Measurements from ENCODE around the gene GPC5. TPM values are rescaled to one million over a fixed set of nuclear protein-coding genes. Genes with fewer than 3 reads are reported as not detected.

GPC5 gene
- total and polyA plus RNA-seq, 7 donors = 0.23 TPM; not detected in 6

GRCh38 chr13:91553584-91553983 lies 155.2 kb downstream of the GPC5 start:
- H3K27ac ChIP-seq = no peak overlapping the region
- no peak for TF ChIP-seq CTCF (IDR thresholded peaks at IDR 0.05)
- H3K4me3 ChIP-seq = no peak overlapping the region
- H3K36me3 ChIP-seq (ENCODE audit: insufficient read depth in 1 of 2, low read depth in 1 of 2) = no peaks in the 10 kb centered on the region
- H3K9me3 ChIP-seq = no peaks in the 10 kb centered on the region
- WGBS, 3 donors = 75 to 77% (median 76%) methylated on average over 2 of the region's 2 CpGs
- intact Hi-C loops (cut with DNase I) = no loop called here
- ATAC-seq = no peak
- no peak for DNase-seq
- no peaks in the 10 kb centered on the region for H3K27me3 ChIP-seq (ENCODE audit: insufficient read depth in 3 of 3, low read length in 2 of 3)
- H3K4me1 ChIP-seq = no peaks in the 10 kb centered on the region

- Histone ChIP-seq H3K4me3 (no peak overlapping the region), H3K9me3 (no peaks in the 10 kb centered on the region)
- WGBS, 3 donors = 59 to 66% (median 61%) methylated on average over 1 of the region's 1 CpG
Measured at GRCh38 chr13:91554101-91554500, 155.7 kb downstream of the GPC5 start.

GRCh38 chr13:91557328-91558090 lies 159.1 kb downstream of the GPC5 start:
- H3K27me3 ChIP-seq (ENCODE audit: insufficient read depth in 3 of 3, low read length in 2 of 3) = no peaks in the 10 kb centered on the region
- H3K4me3 ChIP-seq = no peak overlapping the region
- no peak for DNase-seq
- intact Hi-C loops (cut with DNase I) = no loop called here
- no peaks in the 10 kb centered on the region for H3K36me3 ChIP-seq (ENCODE audit: insufficient read depth in 1 of 2, low read depth in 1 of 2)
- no peak overlapping the region for H3K27ac ChIP-seq
- no peaks in the 10 kb centered on the region for H3K9me3 ChIP-seq
- WGBS, 3 donors = 45 to 53% (median 50%) methylated on average over 5 of the region's 5 CpGs
- H3K4me1 ChIP-seq = no peaks in the 10 kb centered on the region
- no peak for ATAC-seq
- no peak for TF ChIP-seq CTCF (IDR thresholded peaks at IDR 0.05)

More at GRCh38 chr13:91554101-91554500, 155.7 kb downstream of the GPC5 start:
- intact Hi-C loops (cut with DNase I) = no loop called here
- no peak for ATAC-seq
- Histone ChIP-seq H3K27ac (no peak overlapping the region), H3K27me3 (ENCODE audit: insufficient read depth in 3 of 3, low read length in 2 of 3) (no peaks in the 10 kb centered on the region), H3K4me1 (no peaks in the 10 kb centered on the region), H3K36me3 (ENCODE audit: insufficient read depth in 1 of 2, low read depth in 1 of 2) (no peaks in the 10 kb centered on the region)
- no peak for DNase-seq
- TF ChIP-seq CTCF (IDR thresholded peaks at IDR 0.05) = no peak

GRCh38 chr13:91563799-91564198 lies 165.4 kb downstream of the GPC5 start:
- DNase-seq (no peak), ATAC-seq (no peak)
- Histone ChIP-seq H3K27me3 (ENCODE audit: insufficient read depth in 3 of 3, low read length in 2 of 3) (no peaks in the 10 kb centered on the region), H3K4me1 (no peaks in the 10 kb centered on the region), H3K9me3 (no peaks in the 10 kb centered on the region), H3K36me3 (ENCODE audit: insufficient read depth in 1 of 2, low read depth in 1 of 2) (no peaks in the 10 kb centered on the region), H3K4me3 (no peak overlapping the region), H3K27ac (no peak overlapping the region)
- intact Hi-C loops (cut with DNase I) = no loop called here
- no peak for TF ChIP-seq CTCF (IDR thresholded peaks at IDR 0.05)
- 61 to 69% (median 67%) methylated on average over 5 of the region's 5 CpGs for WGBS, 3 donors

- Histone ChIP-seq H3K36me3 (ENCODE audit: insufficient read depth in 1 of 2, low read depth in 1 of 2) (no peaks in the 10 kb centered on the region), H3K4me1 (no peaks in the 10 kb centered on the region), H3K9me3 (no peaks in the 10 kb centered on the region), H3K27ac (no peak overlapping the region), H3K4me3 (no peak overlapping the region), H3K27me3 (ENCODE audit: insufficient read depth in 3 of 3, low read length in 2 of 3) (no peaks in the 10 kb centered on the region)
- ATAC-seq (no peak), DNase-seq (no peak)
- intact Hi-C loops (cut with DNase I) = no loop called here
- no peak for TF ChIP-seq CTCF (IDR thresholded peaks at IDR 0.05)
- 75 to 81% (median 80%) methylated on average over 4 of the region's 4 CpGs for WGBS, 3 donors
Measured at GRCh38 chr13:91564396-91564795, 166.0 kb downstream of the GPC5 start.
